Activated T-helper 1 cell treated with anti-CD3 and anti-CD28 coated beads, Interleukin-12 subunit alpha, Interleukin-12 subunit beta, Interleukin-2, Interleukin-4 antibody, amounts not matched to agents 30 ng/mL and 10 ng/mL and 1 ng/mL, durations not matched to agents 14 hours and 24 hours and 36 hours (primary cell): ENCODE data around the gene HPX. TPM values are rescaled to one million over a fixed set of nuclear protein-coding genes. Genes with fewer than 3 reads are reported as not detected.

Experiments
- DNase-seq: peaks from one replicate; pipeline ENCODE4 v3.0.0; 2021; ENCODE audit warnings: low spot score
- H3K27ac Mint-ChIP-seq: one replicate; pipeline ENCODE4 v1.8.0; 2021; ENCODE audit warnings: mild to moderate bottlenecking, mixed read lengths
- H3K27me3 Mint-ChIP-seq: one replicate; pipeline ENCODE4 v1.8.0; 2022; ENCODE audit warnings: mild to moderate bottlenecking, moderate library complexity, mixed read lengths; ENCODE audit not compliant: insufficient read depth
- H3K36me3 Mint-ChIP-seq: one replicate; pipeline ENCODE4 v1.8.0; 2021; ENCODE audit warnings: low read depth, mixed read lengths
- H3K4me1 Mint-ChIP-seq: one replicate; pipeline ENCODE4 v1.8.0; 2021; ENCODE audit warnings: low read depth, mixed read lengths
- H3K4me3 Mint-ChIP-seq: one replicate; pipeline ENCODE4 v1.8.0; 2021; ENCODE audit warnings: mild to moderate bottlenecking, moderate library complexity, mixed read lengths
- H3K9me3 Mint-ChIP-seq: one replicate; pipeline ENCODE4 v1.8.0; 2021; ENCODE audit warnings: mixed read lengths
- intact Hi-C: fragments of 100-400 bp; cut with micrococcal nuclease; formaldehyde crosslinking; loops from one replicate; pipeline ENCODE4 v1.15.1; 2024
- total RNA-seq: library from RNA; stranded (reverse); gene quantifications from 2 replicates; pipeline ENCODE4 v1.2.3, GENCODE V29; 2022

HPX gene
- total RNA-seq, 1 donor from 2014 or later = not detected

DNA sequence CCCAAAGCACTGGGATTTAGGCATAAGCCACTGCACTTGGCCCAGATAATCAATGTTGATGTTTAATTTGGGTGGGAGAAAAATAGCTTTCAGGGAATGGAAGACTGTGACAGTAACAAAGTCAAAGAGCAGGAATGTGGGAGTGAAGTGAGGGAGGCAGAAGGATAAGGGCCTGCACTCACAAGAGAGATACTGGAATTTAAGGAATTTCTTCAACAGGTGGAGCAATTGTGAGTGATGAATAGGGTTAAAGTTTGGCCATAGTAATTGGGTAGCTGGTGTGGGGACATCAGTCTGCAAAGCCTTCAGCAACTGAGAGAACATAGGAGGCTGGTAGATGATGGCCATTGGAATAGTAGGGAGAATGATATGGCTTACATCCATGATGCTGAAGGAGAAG, 13.3 kb downstream of the HPX start:
- Mint-ChIP-seq H3K27me3 (peaks cover 28% of the 10 kb centered on the region), H3K27ac (no peak overlapping the region), H3K9me3 (no peaks in the 10 kb centered on the region), H3K4me1 (no peaks in the 10 kb centered on the region), H3K4me3 (no peak overlapping the region), H3K36me3 (no peaks in the 10 kb centered on the region)
- intact Hi-C loops = no loop called here
- DNase-seq = no peak

DNA sequence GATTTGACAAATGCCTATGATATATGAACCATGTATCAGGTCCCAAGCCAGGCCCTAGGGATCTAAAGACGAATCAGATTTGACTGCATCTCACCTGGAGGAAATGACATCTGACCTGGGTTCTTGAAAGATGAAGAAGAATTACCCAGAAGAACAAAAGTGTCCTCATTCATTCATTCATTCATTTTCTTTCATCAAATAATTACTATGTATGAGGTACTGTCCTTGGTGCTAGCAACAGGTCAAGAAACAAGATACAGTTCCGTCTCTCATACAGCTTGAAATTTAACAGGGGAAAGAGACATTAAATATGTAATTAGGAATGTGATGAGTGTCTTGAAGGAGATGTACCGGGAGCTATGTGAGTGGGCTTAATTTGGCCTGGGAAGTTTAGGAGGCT, 20.1 kb downstream of the HPX start:
- Mint-ChIP-seq H3K27ac (no peak overlapping the region), H3K36me3 (no peaks in the 10 kb centered on the region), H3K4me3 (no peak overlapping the region), H3K27me3 (peaks cover 38% of the 10 kb centered on the region), H3K9me3 (no peaks in the 10 kb centered on the region), H3K4me1 (no peaks in the 10 kb centered on the region)
- intact Hi-C loops = no loop called here
- DNase-seq = no peak

DNA sequence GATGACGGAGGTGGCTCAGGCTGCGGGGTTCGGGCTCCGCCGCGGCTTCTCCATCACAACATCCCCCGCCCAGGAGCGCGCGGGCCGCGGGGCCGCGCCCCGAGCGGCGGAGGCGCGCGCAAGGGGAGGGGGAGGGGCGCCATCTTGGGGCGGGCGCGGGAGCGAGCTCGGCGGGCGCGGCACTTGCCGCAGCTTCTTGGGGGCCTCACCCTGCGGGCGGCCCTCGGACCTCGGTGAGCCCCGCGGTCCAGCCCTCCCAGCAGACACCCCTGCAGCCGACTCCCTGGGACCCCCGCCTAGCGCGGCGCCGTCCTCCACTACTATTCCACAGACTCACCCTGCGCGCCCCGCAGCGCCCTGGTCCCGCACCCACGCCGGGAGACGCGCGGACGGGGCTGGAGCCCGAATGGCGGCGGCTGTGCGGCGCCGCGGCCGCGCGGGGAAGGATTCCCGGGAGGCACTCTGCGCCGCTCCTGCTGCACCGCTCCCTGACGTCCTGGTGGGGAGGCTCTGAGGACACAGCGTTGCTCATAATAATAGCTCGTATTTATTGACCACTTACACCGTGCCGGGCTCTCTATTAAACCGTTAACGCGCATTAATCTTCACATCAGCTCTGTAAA, 21.7 kb downstream of the HPX start, which contains the start of gene APBB1:
Gene APBB1 (minus strand): TSS at position 86 of the 623 bp plus-strand sequence. CDS start 7,747 bp downstream, outside the sequence.
- peak; percentile 63 for DNase-seq
- Mint-ChIP-seq H3K27me3 (peaks cover 32% of the 10 kb centered on the region), H3K4me1 (no peaks in the 10 kb centered on the region), H3K36me3 (no peaks in the 10 kb centered on the region), H3K27ac (no peak within 1 kb of the TSS), H3K4me3 (peak within 1 kb of the TSS; percentile 77), H3K9me3 (no peaks in the 10 kb centered on the region)
- intact Hi-C loops = loop anchor here (1.0 to 2.0 kb wide), 5 partner anchors 16 to 98 kb away; partner anchors contain the start of genes ARFIP2, CAVIN3, SMPD1 and TIMM10B

DNA sequence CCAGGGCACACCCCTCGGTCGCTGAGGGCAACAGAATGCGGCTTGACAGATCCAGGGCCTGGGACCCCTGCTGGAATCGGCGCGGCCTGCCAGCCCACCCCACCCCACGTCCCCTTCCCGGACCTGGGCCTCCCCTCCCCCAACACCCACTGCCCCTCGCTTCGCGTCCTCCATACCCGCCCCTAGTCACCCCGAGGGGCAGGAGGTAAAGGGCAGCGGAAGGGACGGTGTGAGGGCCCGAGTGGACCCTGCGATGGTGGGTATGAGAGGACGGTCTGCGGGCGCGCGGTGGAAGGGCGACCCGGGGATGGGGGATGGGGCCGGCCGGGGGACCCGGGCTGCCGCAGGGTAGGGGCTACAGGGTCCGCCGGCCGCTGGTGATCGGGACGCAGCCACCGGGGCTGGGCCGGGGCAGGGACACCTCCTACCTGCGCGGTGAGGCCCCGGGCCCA, 22.2 kb downstream of the HPX start:
- Mint-ChIP-seq H3K27ac (no peak overlapping the region), H3K36me3 (no peaks in the 10 kb centered on the region), H3K4me1 (no peaks in the 10 kb centered on the region), H3K27me3 (peaks cover 28% of the 10 kb centered on the region), H3K9me3 (no peaks in the 10 kb centered on the region), H3K4me3 (no peak overlapping the region)
- DNase-seq = no peak
- intact Hi-C loops = loop anchor here (1.0 to 2.0 kb wide), 5 partner anchors 16 to 98 kb away; partner anchors contain the start of genes ARFIP2, CAVIN3, SMPD1 and TIMM10B

DNA sequence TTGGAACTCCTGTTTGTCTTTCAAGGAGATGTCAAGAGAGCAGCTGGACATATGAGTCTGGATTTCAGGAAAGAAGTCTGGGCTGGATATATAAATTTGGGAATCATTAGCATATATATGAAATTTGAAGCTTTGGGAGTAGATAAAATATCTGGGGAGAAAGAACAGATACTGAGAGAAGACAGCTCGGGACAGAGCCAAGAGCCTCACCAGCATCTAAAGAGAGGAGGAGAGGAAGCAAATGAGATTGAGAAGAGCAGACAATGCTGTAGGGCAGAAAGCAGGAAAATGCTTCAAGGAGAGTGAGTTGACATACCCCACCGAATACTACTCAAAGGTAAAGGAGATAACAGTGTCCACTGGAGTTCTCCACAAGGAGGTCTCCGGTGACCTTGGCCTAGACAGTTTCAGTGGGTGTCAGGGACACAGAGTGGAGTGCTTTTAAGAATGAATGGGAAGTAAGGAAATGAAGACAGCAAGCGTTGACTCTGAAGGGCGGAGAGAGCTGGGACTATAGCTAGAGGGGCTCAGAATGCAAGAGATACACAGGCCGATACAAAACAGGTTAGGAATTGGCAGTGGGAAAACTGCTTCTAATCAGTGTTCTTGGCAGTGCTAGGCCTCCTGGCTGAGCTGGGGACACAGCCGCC, 22.8 kb downstream of the HPX start:
- Mint-ChIP-seq H3K4me3 (no peak overlapping the region), H3K27ac (no peak overlapping the region), H3K4me1 (no peaks in the 10 kb centered on the region), H3K9me3 (no peaks in the 10 kb centered on the region), H3K36me3 (no peaks in the 10 kb centered on the region), H3K27me3 (peaks cover 23% of the 10 kb centered on the region)
- intact Hi-C loops = loop anchor here (2.0 kb wide), 3 partner anchors 15 to 97 kb away; partner anchors contain the start of gene CAVIN3
- no peak for DNase-seq

DNA sequence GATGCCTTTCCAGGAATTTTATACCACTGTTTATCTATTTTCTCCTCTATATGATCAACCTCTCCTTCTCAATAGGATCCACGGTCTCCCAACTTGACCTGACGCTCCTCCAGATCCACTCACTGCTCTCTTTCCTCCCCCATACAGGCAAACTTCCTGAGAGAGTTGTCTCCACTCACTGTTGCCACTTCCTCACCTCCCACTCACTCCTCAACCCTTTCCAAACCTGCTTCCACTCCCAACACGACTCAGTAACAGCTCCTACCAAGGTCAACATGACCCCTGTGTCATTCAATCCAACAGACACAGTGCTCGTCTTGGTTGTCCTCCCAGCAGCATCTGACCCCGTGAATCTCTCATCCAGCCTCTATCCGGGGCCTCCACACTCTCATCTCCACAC, 25.0 kb downstream of the HPX start:
- Mint-ChIP-seq H3K4me3 (no peak overlapping the region), H3K9me3 (no peaks in the 10 kb centered on the region), H3K27ac (no peak overlapping the region), H3K36me3 (peaks cover under 1% of the 10 kb centered on the region), H3K27me3 (peaks cover 10% of the 10 kb centered on the region), H3K4me1 (no peaks in the 10 kb centered on the region)
- no peak for DNase-seq
- intact Hi-C loops = no loop called here

- Mint-ChIP-seq H3K4me3 (no peak overlapping the region), H3K36me3 (peaks cover 4% of the 10 kb centered on the region), H3K4me1 (no peaks in the 10 kb centered on the region), H3K27me3 (peaks cover 3% of the 10 kb centered on the region), H3K9me3 (no peaks in the 10 kb centered on the region), H3K27ac (no peak overlapping the region)
- intact Hi-C loops = loop anchor here (1.0 kb wide), 1 partner anchor 25 kb away; the partner anchor contains the start of gene SMPD1
- DNase-seq = no peak
These were observed 25.9 kb downstream of the HPX start for GRCh38 chr11:6414874-6415328.

DNA sequence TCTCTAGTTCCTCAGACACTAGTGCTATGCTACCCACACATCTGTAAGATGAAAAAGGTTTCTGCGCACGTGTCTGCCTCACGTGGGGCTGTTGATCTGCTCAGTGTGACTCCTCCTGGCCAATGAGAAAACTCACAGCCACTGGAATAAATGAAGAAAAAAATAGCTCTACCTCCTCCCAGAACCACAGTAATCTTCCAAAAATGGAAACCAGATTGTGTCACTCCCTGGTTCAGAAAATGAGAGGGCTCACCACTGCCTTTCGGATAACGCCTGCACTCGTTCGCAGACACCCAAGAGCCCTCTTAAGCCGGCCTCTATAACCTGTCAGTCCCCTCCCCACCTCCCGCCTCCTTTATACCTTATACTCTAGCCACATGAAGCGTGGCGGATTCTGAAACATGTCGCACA, 27.0 kb downstream of the HPX start:
- peaks cover 5% of the 10 kb centered on the region for H3K36me3 Mint-ChIP-seq
- DNase-seq = no peak
- H3K9me3 Mint-ChIP-seq = no peaks in the 10 kb centered on the region

DNA sequence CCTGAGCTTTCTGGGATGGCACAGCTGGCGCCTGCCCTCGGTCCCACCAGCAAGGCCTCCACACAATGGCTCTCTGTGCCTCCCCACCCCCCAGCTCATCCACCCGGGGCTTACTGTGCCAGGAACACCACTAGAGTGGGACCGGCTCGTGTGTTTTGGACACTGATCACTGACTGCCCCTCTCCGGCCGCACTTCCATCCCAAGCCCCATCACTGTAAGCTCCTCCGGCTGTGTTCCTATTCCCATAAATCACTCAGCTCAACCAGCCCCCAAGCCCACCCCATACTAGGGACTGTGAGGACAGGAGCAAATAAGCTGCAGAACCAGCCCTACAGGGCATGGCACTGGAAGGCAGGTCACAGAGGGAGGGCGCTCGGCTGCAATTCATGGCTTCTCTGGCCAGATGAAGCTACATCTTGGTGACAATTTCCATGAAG, 29.2 kb downstream of the HPX start:
- Mint-ChIP-seq H3K4me3 (no peak overlapping the region), H3K27ac (no peak overlapping the region), H3K4me1 (peaks cover 14% of the 10 kb centered on the region), H3K9me3 (no peaks in the 10 kb centered on the region), H3K36me3 (peaks cover 8% of the 10 kb centered on the region), H3K27me3 (no peaks in the 10 kb centered on the region)
- DNase-seq = no peak
- intact Hi-C loops = no loop called here

More for the DNA sequence above, 27.0 kb downstream of the HPX start:
- Mint-ChIP-seq H3K4me1 (no peaks in the 10 kb centered on the region), H3K27ac (no peak overlapping the region), H3K4me3 (no peak overlapping the region), H3K27me3 (no peaks in the 10 kb centered on the region)
- intact Hi-C loops = loop anchor here (1.0 kb wide), 2 partner anchors 11 to 23 kb away; partner anchors contain the start of gene SMPD1

- Mint-ChIP-seq H3K9me3 (no peaks in the 10 kb centered on the region), H3K27ac (no peak overlapping the region)
These were observed 29.9 kb downstream of the HPX start for GRCh38 chr11:6410695-6411430.

GRCh38 chr11:6406370-6406769, 34.4 kb downstream of the HPX start:
- intact Hi-C loops = no loop called here
- Mint-ChIP-seq H3K27ac (no peak overlapping the region), H3K36me3 (peaks cover 10% of the 10 kb centered on the region), H3K27me3 (no peaks in the 10 kb centered on the region), H3K4me3 (no peak overlapping the region), H3K9me3 (no peaks in the 10 kb centered on the region), H3K4me1 (peaks cover 54% of the 10 kb centered on the region)
- DNase-seq = no peak

More at GRCh38 chr11:6410695-6411430, 29.9 kb downstream of the HPX start:
- no peak overlapping the region for H3K4me3 Mint-ChIP-seq
- H3K4me1 Mint-ChIP-seq = peaks cover 22% of the 10 kb centered on the region
- no peak for DNase-seq
- peaks cover 8% of the 10 kb centered on the region for H3K36me3 Mint-ChIP-seq
- H3K27me3 Mint-ChIP-seq = no peaks in the 10 kb centered on the region
- intact Hi-C loops = no loop called here

DNA sequence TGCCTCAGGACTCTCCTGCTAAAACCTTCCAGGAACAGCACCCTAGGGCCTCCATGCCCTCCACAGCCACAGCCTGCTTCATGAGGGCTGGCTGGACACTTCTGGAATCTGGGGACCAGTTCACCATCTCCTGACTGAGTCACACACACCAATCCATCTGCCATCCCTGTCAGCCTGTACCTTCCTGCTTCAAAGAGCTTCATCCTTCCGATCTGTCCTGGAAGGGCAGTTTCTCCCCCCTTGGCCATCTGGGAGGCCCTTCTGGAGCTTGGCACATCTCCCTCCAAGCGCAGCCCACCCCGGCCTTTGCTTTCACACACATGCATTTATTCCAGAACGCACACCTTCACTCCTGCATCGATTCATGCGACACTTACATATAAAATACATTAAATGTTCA, 34.9 kb downstream of the HPX start:
- H3K9me3 Mint-ChIP-seq = no peaks in the 10 kb centered on the region
- peaks cover 59% of the 10 kb centered on the region for H3K4me1 Mint-ChIP-seq
- H3K36me3 Mint-ChIP-seq = peaks cover 10% of the 10 kb centered on the region
- H3K27me3 Mint-ChIP-seq = no peaks in the 10 kb centered on the region
- intact Hi-C loops = no loop called here
- DNase-seq = no peak
- no peak overlapping the region for H3K27ac Mint-ChIP-seq
- no peak overlapping the region for H3K4me3 Mint-ChIP-seq
